Dermis blood vessel endothelial cell (primary cell): ENCODE data around the gene CCDC170. TPM values are rescaled to one million over a fixed set of nuclear protein-coding genes. Genes with fewer than 3 reads are reported as not detected.
"Not testable (repeated sequence)": the region's sequence is repeated elsewhere in the genome, so short reads cannot be mapped to it uniquely, and the experiment has no call there.

ENCODE experiments used
- DNase-seq: peaks from one replicate; pipeline ENCODE4 v3.0.0; 2010
- total RNA-seq: library from RNA; depleted of rRNA; stranded (reverse); fragments of >200 nt; gene quantifications from 2 replicates; pipeline ENCODE4 v1.2.3, GENCODE V29; 2014

CCDC170 gene, protein sequence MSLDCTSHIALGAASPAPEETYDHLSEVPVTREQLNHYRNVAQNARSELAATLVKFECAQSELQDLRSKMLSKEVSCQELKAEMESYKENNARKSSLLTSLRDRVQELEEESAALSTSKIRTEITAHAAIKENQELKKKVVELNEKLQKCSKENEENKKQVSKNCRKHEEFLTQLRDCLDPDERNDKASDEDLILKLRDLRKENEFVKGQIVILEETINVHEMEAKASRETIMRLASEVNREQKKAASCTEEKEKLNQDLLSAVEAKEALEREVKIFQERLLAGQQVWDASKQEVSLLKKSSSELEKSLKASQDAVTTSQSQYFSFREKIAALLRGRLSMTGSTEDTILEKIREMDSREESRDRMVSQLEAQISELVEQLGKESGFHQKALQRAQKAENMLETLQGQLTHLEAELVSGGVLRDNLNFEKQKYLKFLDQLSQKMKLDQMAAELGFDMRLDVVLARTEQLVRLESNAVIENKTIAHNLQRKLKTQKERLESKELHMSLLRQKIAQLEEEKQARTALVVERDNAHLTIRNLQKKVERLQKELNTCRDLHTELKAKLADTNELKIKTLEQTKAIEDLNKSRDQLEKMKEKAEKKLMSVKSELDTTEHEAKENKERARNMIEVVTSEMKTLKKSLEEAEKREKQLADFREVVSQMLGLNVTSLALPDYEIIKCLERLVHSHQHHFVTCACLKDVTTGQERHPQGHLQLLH
- total RNA-seq, result not detected in 2 replicates

DNA sequence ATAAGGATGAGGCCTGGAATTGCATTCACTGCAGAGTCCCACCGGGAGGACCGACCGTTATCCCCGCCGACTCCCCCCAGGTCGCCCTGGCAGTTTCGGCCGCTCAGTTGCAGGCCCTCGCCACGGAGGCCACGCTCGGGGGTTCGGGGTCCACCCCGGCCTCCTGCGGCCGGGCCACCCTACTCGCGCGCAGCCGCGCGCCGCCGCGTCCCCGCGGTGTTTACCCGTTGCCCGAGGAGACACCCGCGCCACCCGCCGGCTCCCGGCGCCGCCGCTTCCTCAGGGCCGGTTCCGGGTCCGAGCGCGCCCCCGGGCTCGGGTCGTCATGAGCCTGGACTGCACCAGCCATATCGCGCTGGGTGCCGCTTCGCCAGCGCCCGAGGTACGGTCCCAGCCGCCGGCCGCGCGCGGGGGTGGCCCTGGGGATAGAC, at the start of gene CCDC170:
Gene CCDC170, plus strand, starts transcription at position 214 of the 431 bp plus-strand sequence. Its CDS starts 112 bp downstream, at position 326.
- peak; percentile 44 for DNase-seq

DNA sequence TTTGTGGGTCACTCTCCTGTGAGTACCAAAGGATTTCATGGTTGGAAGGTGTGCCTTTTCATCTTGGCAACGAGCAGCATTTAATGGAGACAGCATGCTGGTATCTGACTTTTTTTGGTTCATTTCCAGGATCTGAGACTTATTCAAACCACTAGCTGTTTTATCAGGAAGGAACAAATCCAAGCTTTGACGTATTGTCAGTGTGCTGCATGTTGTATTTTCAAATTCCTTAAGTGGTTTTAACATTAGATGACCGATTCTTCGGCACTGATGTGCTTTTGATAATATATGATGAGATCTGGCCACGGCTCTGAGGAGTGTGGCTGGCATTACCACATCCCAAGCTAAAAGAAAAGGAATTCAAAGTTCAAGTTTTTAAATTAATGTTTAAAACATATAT, 48.3 kb upstream of the CCDC170 start:
- DNase-seq, result peak; percentile 66

DNA sequence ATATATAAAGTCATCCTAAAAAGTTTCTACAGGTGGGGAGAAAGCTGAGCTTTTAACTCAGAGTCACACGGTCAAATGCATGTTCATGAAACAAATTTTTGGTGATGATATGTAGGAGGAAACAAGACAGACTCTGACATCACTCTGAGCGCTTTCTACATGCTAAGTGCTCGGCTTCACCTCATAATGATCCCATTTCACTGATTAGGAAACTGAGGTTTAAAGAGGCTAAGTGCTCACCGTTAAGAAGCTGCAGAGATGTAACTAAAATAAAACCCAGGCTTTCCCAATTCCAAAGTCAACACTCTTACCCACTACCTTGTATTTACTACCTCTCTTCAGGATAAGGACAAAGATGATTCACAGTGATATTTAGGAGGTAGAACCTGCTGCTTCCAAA, 46.6 kb upstream of the CCDC170 start:
- DNase-seq, result no peak

DNA sequence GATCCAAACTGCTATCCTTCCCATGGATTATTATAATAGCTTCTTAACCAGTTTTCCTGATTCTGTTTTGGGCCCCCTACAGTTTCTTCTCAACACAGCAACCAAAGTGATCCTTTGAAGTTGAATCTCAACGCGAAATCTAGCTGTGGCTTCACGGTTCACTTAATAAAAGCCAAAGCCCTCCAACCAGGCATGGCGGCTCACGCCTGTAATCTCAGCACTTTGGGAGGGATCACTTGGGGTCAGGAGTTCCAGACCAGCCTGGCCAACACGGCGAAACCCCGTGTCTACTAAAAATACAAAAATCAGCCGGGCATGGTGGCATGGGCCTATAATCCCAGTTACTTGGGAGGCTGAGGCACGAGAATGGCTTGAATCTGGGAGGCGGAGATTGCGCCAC, 45.2 kb upstream of the CCDC170 start:
- DNase-seq, result no peak

DNA sequence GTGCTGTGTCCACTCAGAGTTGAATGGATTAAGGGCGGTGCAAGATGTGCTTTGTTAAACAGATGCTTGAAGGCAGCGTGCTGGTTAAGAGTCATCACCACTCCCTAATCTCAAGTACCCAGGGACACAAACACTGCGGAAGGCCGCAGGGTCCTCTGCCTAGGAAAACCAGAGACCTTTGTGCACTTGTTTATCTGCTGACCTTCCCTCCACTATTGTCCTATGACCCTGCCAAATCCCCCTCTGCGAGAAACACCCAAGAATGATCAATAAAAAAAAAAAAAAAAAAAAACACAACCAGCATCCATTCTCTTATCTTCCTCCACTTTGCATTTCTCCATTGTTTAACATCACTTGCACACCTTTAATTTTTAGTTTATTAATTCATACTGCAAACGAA, 42.9 kb upstream of the CCDC170 start:
- not testable (repeated sequence) for DNase-seq

DNA sequence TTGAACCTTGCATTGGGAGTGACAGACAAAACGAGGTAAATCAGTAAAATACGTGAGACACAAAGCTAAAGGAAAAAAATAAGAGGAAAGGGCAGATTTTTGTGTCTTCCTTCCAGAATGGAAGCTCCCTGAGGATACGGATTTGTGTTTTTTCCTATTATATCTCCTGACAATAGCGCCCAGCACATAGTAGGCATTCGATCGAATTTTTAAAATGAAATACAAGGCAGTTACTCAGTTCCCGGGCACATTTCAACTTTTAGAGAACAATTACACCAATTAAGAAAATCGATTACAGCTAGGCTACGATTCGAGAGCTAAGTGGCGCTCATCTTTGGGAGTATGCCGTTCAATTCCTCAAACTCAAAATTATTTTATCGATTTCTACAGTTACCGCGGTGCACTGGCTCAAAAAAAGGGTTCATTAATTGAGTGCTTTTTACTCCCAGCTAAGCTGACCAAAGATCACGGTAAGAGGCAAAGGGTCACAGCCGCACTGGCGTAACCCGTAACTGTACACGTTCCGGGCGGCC, 42.3 kb upstream of the CCDC170 start:
- DNase-seq, result no peak

DNA sequence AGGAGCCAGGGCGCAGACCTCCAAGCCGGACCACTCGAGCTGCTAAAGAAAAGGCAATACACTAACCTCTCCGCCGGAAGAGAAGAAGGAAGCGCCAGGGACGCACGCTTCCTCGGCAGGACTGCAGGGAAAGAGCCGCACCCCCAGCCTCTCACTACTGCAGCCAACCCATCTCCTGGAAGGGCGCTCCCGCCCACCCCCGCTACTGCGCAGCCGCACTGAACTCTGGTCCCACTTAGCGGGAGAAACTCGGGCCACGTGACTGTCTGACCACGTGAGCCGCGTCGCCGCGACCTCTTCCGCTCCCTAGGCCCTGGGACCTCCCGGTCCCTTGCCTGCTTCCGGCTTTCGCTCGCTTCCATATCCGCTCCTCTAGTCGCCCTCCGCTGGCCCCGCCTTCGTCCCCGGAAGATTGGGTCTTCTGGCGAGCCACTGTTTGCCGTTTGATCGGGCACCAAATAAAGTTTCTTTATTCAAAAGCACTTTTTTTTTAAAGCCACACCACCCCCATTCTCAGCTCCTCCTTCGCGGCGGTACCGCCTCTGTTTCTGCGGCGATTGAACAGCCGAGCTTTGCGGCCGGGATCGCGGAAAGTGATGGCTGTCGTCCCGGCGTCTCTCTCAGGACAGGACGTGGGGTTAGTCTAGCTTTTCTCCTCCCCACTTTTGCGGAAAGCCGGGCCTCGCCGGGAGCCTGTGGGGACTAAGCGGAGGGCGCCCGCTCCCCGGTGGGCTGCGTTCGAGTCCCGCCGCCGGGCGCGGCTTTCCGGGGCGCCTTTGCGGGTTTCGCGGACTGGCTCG, 41.7 kb upstream of the CCDC170 start, which contains the start of gene RMND1:
Gene RMND1, minus strand, starts transcription at position 177 of the 800 bp plus-strand sequence. CDS start 6,315 bp downstream, outside the sequence.
- peak; percentile 100 for DNase-seq

DNA sequence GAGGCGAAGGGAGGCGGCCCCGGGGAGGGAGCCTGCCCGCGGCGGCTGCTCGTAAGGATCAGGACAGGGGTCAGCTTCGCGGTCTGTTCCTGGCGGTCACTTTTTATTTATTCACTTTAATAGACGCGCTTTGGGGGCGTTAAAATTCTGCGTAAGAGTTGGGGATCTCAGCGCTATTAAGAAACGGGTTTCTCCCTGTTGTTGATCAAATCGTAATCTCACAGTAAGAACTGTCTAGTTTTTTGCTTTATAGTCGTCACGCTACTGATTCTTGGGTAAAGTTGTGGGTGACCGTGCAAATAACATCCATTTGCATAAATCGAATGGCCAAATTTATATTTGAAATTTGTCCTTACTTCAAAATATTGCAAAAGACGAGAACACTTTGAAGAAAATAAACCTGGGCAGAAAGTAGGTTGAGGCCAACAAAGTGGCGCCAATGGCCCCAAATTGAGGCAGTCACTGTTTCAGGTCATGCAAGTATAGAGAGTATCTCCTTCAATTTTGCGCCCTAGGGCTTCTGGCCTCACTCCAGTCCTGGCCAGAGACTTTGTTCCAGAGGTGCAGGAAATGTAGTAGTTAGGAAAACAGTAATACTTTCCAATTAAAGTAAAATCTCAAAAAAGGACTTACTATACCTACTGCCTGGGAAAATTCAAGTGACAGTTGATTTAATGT, 40.9 kb upstream of the CCDC170 start:
- peak; percentile 51 for DNase-seq

DNA sequence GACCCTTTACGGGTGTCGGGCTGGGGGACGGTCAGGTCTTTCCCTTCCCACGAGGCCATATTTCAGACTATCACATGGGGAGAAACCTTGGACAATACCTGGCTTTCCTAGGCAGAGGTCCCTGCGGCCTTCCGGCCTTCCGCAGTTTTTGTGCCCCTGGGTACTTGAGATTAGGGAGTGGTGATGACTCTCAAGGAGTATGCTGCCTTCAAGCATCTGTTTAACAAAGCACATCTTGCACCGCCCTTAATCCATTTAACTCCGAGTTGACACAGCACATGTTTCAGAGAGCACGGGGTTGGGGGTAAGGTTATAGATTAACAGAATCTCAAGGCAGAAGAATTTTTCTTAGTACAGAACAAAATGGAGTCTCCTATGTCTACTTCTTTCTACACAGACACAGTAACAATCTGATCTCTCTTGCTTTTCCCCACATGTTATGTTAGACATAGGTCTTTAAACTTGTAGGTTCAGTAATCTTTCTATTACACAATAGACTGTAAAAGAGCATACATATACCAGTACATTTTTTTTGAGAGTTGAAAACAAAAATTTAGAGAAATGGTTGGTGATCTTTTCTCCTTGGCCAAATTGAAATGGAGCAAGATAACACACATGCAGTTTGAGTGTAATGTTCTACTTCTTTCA, 37.9 kb upstream of the CCDC170 start:
- not testable (repeated sequence) for DNase-seq

DNA sequence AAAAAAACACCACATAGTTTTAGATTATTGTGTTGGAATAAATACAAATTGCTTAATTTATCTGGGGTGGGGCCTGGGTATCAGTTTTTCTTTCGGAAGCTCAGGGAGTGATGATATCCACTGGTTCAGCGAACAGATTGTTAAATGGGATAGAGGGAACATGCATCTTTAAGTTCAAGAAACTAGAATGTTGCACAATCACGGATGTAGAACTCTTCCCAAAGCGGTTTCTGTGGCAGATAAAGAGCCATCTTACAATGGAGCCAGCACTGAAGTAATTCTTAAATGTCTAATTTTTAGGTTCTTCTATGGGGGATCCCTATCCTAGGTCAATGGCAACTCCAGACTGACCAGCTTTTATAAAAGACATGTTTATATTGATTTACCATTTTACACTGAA, 32.1 kb upstream of the CCDC170 start:
- no peak for DNase-seq

DNA sequence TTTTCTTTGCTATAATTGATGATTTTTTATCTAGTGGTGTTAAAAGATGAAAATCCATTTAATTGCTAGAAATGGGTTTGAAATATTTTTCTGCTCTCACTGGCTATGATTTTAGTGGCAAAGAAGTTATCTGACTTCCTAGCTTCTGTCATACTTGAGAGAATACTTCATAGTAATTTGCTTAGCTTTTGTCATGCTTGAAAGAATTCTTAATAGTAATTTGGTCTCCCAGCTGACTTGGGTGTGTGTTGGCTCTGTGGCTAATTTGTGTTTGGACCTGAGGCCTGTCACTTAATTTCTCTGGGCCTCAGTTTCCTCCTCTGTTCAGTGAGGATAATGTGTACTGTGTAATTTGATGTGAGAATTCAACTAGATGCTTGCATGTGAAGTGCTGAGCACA, 29.1 kb upstream of the CCDC170 start:
- DNase-seq, result no peak

DNA sequence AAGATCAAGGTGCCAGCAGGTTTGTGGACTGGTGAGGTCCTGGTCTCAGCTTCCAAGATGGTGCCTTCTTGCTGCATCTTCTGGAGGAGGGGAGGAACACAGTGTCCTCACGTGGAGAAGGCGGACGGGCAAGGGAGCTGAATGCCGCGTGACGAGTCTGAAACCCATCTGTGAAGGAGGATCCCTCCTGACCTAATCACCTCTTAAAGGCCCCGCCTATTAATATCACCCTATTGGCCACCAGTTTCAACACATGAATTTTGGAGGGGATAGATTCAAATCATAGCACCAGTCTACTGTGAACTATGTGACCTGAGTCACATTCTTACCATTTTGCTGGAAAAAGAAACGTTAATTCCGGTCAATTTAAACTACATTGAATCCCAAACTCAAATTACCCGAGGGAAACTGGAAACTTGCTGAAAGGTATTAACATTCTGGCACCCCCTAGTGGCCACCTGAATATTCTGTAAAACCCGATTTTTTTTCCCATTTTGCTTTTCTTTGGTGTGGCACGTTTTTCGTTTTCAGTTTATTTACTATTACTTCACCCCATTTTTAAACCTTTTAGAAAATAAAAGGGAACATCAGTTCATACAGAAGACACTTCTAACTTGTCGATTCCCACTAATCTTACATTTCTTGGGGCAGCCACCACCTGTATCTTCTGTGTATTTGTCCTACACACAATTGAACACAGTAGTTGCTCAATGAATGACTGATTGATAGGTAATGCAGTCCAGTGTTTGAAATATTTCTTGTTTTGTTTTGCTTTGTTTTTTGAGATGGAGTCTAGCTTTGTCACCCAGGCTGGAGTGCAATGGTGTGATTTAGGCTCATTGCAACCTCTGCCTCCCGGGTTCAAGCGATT, 17.9 kb upstream of the CCDC170 start:
- peak; percentile 70 for DNase-seq

DNA sequence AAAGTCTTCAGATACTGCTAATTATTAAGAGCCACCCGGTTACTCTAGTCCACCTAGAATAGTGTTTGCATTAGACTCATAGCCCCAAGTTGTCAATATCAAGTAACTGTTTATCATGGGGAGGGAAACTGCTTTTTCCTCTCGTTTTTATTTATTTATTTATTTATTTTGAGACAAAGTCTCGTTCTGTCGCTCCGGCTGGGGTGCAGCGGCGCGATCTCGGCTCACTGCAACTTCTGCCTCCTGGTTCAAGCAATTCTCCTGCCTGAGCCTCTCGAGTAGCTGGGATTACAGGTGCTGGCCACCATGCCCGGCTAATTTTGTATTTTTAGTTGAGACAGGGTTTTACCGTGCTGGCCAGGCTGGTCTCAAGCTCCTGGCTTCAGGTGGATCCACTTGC, 16.1 kb upstream of the CCDC170 start:
- no peak for DNase-seq

DNA sequence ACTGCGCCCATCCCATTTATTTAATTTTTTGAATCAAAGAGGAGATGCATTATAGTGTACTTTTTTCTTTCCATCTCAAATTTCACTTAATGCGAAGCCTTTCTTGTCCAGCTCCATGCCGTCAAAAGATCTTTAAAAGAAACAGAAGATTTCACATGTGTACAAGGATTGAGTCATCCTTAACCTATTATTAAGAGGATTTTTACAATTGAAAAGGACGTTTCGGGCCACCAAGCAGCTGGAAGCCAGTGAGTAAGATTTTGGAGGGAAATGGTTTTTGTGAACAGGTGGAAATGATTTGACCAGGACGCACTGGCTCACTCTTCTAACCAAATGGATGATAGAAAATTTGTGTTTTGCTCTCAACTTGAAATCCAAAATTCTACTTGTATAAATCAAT, 15.1 kb upstream of the CCDC170 start:
- no peak for DNase-seq

DNA sequence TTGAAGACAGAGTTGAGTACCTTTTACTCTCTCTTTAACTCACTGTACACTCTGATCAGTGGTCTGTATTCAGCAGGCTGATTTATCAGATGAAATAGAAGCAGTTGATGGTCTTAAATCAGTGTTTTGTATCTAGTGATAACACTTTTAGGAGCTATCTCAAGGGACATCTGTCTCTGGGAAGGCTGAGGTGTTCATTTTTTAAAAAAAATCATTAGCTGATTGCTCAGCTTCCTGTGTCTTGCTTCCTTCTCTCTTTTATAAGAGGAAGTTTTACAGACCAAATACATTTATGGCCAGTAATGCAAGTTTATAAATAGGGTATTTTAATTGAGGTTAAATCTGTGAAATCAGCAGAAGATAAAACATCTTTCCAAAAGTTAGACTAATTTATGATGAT, 12.0 kb upstream of the CCDC170 start:
- DNase-seq, result peak; percentile 13

DNA sequence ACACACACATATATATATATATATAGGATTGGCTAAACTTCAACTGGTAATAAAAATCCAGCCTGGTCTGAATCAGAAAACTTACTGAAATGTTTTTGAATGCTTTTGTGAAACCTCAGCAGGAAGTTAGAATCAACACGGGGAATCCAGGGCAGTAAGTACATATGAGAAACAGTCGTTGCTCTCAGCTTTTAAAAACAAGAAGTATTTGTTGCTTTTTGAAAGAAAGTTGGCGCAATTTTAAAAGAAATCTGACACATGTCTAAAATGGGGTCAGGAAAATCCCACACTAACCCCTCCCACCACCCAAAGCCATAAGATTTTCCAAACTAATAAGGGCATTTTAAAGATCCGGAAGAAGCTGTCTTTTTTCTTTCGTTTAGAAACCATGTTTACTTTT, 11.5 kb upstream of the CCDC170 start:
- peak; percentile 48 for DNase-seq

DNA sequence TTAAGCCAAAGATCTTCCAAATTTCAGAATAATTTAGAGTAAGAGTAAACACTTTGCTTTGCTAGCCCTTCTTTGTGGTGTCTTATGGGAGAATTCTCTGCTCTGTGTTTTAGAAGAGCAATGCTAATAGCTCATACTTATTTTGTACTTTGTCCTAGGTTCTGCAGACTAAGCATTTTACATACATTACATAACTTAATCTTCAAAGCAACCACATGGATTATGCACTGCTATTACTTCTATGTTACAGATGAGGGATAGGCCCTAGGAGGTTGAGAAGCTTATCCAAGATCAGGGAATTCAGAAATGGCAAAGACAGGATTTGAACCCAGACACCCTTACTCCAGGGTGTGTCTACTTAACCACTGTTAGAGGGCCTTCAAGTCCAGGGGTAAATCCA, 9.8 kb upstream of the CCDC170 start:
- no peak for DNase-seq

DNA sequence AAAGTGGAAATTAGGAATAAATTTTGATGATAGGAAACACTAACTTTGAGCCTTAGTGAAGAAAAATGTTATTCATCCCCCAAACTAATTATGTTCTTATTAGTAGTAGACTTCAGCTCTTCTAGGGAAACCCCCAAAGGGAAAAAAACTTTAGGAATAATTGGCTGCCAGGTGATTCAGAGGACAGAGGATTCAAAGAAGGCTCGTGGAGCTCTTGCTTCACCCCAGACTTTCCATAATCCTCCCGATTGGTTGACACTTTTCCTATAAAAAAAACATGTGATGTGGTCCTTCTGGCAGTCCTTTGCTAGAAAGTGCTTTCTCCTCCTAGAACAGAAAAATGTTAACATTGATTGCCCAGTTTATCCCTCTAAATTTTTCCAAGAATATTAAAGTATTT, 5.6 kb upstream of the CCDC170 start:
- DNase-seq, result no peak

DNA sequence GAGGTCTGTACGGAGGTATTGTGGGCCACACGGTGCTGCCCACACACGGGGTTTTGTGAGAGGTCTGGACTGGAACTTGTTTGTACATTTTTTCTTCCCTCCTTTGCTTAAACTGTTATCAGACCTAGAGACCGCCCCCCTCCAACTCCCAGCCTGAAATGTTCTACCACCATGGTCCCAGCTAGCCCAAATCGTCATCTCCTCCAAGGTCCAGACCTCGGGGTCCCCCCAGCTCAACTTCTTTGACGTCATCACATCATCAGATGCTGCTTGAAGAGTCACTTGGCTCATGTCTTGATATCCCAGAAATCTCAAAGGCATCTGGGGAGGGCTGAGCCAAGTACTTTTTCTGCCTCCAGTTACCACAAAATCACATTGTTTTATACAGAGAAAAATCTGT, 2.8 kb upstream of the CCDC170 start:
- no peak for DNase-seq

DNA sequence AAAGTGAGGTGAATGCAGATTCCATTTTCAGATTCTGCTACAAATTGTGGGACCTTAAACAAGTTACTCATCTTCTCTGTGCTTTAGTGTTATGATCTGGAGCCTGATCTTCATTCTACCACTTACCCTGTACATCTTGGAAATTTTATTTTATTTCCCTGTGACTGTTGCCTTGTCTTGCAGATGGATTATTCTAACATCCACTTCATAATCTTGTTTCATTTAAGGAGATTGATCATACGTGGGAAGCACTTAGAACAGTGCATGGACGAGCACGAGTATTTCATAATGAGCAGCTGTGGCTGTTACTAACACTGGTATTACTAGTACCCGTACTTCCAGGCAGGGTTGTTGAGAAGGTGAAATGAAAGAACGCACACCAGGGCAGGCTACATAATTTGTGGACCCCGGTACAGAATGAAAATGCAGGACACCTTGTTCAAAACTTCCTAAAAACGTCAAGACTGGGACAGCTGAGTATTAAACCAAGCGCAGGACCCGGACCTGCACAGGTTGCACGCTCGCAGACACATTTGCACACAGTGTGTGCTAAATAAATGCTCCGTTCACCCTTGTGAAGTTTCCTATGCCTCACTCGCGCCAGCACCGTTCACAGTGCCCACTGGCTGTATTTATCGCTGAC, 535 bp upstream of the CCDC170 start:
- DNase-seq, result peak; percentile 33
